Kidney (tissue), 14 donors: Measurements from ENCODE around the gene STAT2. TPM values are rescaled to one million over a fixed set of nuclear protein-coding genes. Genes with fewer than 3 reads are reported as not detected.

Experiments
- DNase-seq, 5 donors: peaks; one replicate each; pipeline ENCODE4 v3.0.0-alpha.2; 2013 to 2020
- FAIRE-seq: peaks from 2 replicates; lab custom pipeline; 2012; peaks lifted over from hg19 to GRCh38; lab: Jason Lieb, UNC
- H3K27ac ChIP-seq, 2 donors: one replicate each; pipeline ENCODE4 v1.7.0; 2013; ENCODE audit warnings: low read depth in 2 of 2, low read length in 2 of 2, inconsistent platforms in 1 of 2
- H3K27me3 ChIP-seq: one replicate; pipeline ENCODE4 v1.7.1; 2013; ENCODE audit warnings: low read length, inconsistent platforms; ENCODE audit not compliant: control insufficient read depth, insufficient read depth
- H3K36me3 ChIP-seq, 3 donors: one replicate each; pipeline versions ENCODE4 v1.7.0 to v1.7.1; 2013; ENCODE audit warnings: low read length in 3 of 3, control low read depth in 1 of 3, inconsistent platforms in 1 of 3; ENCODE audit not compliant: insufficient read depth in 3 of 3, control insufficient read depth in 2 of 3
- H3K4me1 ChIP-seq, 3 donors: one replicate each; pipeline versions ENCODE4 v1.7.0 to v1.7.1; 2013; ENCODE audit warnings: low read length in 3 of 3, inconsistent platforms in 1 of 3, low read depth in 1 of 3; ENCODE audit not compliant: control insufficient read depth in 2 of 3, insufficient read depth in 2 of 3
- H3K4me3 ChIP-seq, 3 donors: one replicate each; pipeline versions ENCODE4 v1.7.0 to v1.8.1; 2013; ENCODE audit warnings: low read length in 3 of 3, control low read depth in 1 of 3, inconsistent platforms in 1 of 3
- H3K9ac ChIP-seq, 3 donors: one replicate each; pipeline versions ENCODE4 v1.7.0 to v1.7.1; 2013; ENCODE audit warnings: low read length in 3 of 3, control low read depth in 1 of 3, inconsistent platforms in 1 of 3
- H3K9me3 ChIP-seq, 3 donors: one replicate each; pipeline versions ENCODE4 v1.7.0 to v1.7.1; 2013; ENCODE audit warnings: low read length in 3 of 3, control low read depth in 1 of 3, inconsistent platforms in 1 of 3; ENCODE audit not compliant: control insufficient read depth in 2 of 3, insufficient read depth in 1 of 3
- intact Hi-C: fragments of 100-400 bp; cut with DNase I; formaldehyde crosslinking; loops from one replicate; pipeline ENCODE4 v1.11.1; 2022
- polyA plus RNA-seq: library from polyadenylated mRNA; stranded (reverse); fragments of 350-450 nt; fragmentation: Illumina TruSeq; extraction: RNeasy Lipid Tissue Mini Kit (QIAGEN cat#74804); gene quantifications from one replicate; pipeline ENCODE4 v1.2.3, GENCODE V29; 2014; ENCODE audit warnings: low read depth, low replicate concordance; ENCODE audit not compliant: insufficient read depth
- total RNA-seq: library from RNA; stranded (reverse); fragmentation: NEBNext Ultra II Directional; extraction: Animal tissue kit (Norgen Biotek cat#: 25700); gene quantifications from one replicate; pipeline ENCODE4 v1.2.1, GENCODE V29; 2021
- TF ChIP-seq, protein P1 (sequence below): IDR thresholded peaks from 3 replicates; pipeline ENCODE4 v1.5.1; 2012; ENCODE audit warnings: mild to moderate bottlenecking, moderate library complexity, borderline replicate concordance; ENCODE audit not compliant: insufficient read depth; ENCODE audit errors: extremely low read depth
- donor health status: control.
- donor health status: control.
- donor health status: control.
- donor health status: control.
- donor health status: control.
- donor health status: DM: yes; HTN: yes; CAD: no.
- donor health status: Normal renal cell carcinoma (clear cell type).

STAT2 gene
- total and polyA plus RNA-seq, 2 donors from 2014 or later, result 27.2 to 120 TPM

GRCh38 chr12:56341616-56342015 is 18.3 kb downstream of the STAT2 start:
- peaks cover 9 to 18% (median 10%) of the 10 kb centered on the region in 3 donors for H3K36me3 ChIP-seq

GRCh38 chr12:56339158-56339422 is 20.8 kb downstream of the STAT2 start:
- TF ChIP-seq, protein P1, sequence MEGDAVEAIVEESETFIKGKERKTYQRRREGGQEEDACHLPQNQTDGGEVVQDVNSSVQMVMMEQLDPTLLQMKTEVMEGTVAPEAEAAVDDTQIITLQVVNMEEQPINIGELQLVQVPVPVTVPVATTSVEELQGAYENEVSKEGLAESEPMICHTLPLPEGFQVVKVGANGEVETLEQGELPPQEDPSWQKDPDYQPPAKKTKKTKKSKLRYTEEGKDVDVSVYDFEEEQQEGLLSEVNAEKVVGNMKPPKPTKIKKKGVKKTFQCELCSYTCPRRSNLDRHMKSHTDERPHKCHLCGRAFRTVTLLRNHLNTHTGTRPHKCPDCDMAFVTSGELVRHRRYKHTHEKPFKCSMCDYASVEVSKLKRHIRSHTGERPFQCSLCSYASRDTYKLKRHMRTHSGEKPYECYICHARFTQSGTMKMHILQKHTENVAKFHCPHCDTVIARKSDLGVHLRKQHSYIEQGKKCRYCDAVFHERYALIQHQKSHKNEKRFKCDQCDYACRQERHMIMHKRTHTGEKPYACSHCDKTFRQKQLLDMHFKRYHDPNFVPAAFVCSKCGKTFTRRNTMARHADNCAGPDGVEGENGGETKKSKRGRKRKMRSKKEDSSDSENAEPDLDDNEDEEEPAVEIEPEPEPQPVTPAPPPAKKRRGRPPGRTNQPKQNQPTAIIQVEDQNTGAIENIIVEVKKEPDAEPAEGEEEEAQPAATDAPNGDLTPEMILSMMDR, result no peak
- Histone ChIP-seq H3K4me1 (peaks cover 0 to 2% (median 0%) of the 10 kb centered on the region in 3 donors), H3K36me3 (peaks cover 6 to 15% (median 10%) of the 10 kb centered on the region in 3 donors), H3K27me3 (no peaks in the 10 kb centered on the region), H3K9ac (peak overlapping the region in 1 of 3 donors; percentile 30), H3K4me3 (no peak overlapping the region), H3K9me3 (no peaks in the 10 kb centered on the region), H3K27ac (no peak overlapping the region)
- DNase-seq, result no peak
- intact Hi-C loops, result no loop called here
- FAIRE-seq, result no peak

More at GRCh38 chr12:56341616-56342015, 18.3 kb downstream of the STAT2 start:
- intact Hi-C loops, result no loop called here
- no peak overlapping the region for H3K9ac ChIP-seq
- TF ChIP-seq, protein P1, result no peak
- no peaks in the 10 kb centered on the region for H3K9me3 ChIP-seq
- no peak overlapping the region for H3K27ac ChIP-seq
- H3K4me1 ChIP-seq, result no peaks in the 10 kb centered on the region
- H3K27me3 ChIP-seq, result no peaks in the 10 kb centered on the region
- DNase-seq (no peak), FAIRE-seq (no peak)
- H3K4me3 ChIP-seq, result no peak overlapping the region

GRCh38 chr12:56338308-56339157 is 21.4 kb downstream of the STAT2 start, which contains the start of gene IL23A:
TSS of gene IL23A (plus strand) at chr12:56338884. CDS start at chr12:56339045, 161 bp downstream.
- Histone ChIP-seq H3K27me3 (no peaks in the 10 kb centered on the region), H3K36me3 (peaks cover 3 to 12% (median 6%) of the 10 kb centered on the region in 3 donors), H3K27ac (no peak within 1 kb of the TSS), H3K9ac (peak within 1 kb of the TSS in 1 of 3 donors; percentile 30), H3K9me3 (no peaks in the 10 kb centered on the region), H3K4me1 (peaks cover 0 to 2% (median 0%) of the 10 kb centered on the region in 3 donors), H3K4me3 (no peak within 1 kb of the TSS)
- intact Hi-C loops, result no loop called here
- TF ChIP-seq, protein P1, result no peak
- DNase-seq, result no peak
- no peak for FAIRE-seq
